RWPE2 (cell line): Measurements from ENCODE around the gene DTNB.

Experiments used
- ATAC-seq: fragments of 200-7000 bp; cut with Tn5 transposase; 3 replicates; pipeline ENCODE4 v1.9.1; 2021; ENCODE audit warnings: low read depth
- DNase-seq: peaks from one replicate; pipeline ENCODE4 v3.0.0-alpha.2; 2020; ENCODE audit warnings: low spot score
- H3K27ac ChIP-seq: fragments of 450-650 bp; 2 replicates; pipeline ENCODE4 v1.5.1; 2017; ENCODE audit warnings: mild to moderate bottlenecking; ENCODE audit not compliant: poor library complexity, severe bottlenecking
- H3K27me3 ChIP-seq: fragments of 250-450 bp; sonication (Bioruptor Pico); 2 replicates; pipeline ENCODE4 v1.5.1; 2021; ENCODE audit warnings: mild to moderate bottlenecking, moderate library complexity; ENCODE audit not compliant: insufficient read depth, poor library complexity, severe bottlenecking
- H3K36me3 ChIP-seq: fragments of 250-450 bp; sonication (Bioruptor Pico); 2 replicates; pipeline ENCODE4 v1.5.1; 2020; ENCODE audit warnings: low read depth, mild to moderate bottlenecking, moderate library complexity
- H3K4me1 ChIP-seq: fragments of 250-450 bp; sonication (Bioruptor Pico); 2 replicates; pipeline ENCODE4 v1.5.1; 2021; ENCODE audit warnings: mild to moderate bottlenecking, moderate library complexity; ENCODE audit not compliant: insufficient read depth, poor library complexity, severe bottlenecking
- H3K4me3 ChIP-seq: fragments of 250-450 bp; sonication (Bioruptor Pico); 2 replicates; pipeline ENCODE4 v1.5.1; 2021; ENCODE audit warnings: mild to moderate bottlenecking, moderate library complexity; ENCODE audit not compliant: severe bottlenecking
- H3K9me3 ChIP-seq: fragments of 250-450 bp; sonication (Bioruptor Pico); 2 replicates; pipeline ENCODE4 v1.5.1; 2021; ENCODE audit warnings: mild to moderate bottlenecking, moderate library complexity; ENCODE audit not compliant: severe bottlenecking
- TF ChIP-seq, protein P1 (sequence below): fragments of 450-650 bp; IDR thresholded peaks from one replicate; pipeline ENCODE4 v1.5.1; 2017; ENCODE audit warnings: mild to moderate bottlenecking, moderate library complexity; ENCODE audit not compliant: poor library complexity, severe bottlenecking

The DTNB gene

DNA sequence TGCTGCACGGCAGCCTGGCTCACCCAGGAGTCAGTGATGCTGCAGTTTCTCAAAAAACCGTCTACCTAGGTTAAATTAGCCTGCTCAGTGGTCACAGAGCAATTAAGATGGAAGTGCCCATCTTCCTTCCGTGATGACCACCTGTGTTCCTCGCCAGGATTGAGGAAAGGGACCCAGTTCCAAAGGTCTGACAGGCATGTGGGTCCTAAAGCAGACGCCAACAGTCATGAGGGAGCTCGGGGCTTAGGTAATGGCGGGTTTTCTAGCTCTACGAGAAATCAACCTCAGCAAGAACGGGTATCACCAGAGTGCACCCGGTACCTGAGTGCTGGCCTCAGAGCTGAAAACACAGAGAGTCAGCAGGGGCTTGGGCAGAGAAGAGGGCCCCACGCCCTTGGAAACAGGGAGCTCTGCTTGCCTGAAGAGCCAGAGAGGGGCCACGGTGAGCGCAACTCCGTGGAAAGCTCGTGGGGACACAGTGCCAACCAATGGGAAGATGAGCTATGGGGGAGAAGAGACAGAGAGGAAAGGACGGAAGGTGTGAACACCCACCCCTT, 297.3 kb downstream of the DTNB start:
- H3K4me3 ChIP-seq = no peak overlapping the region
- no peak for ATAC-seq
- no peaks in the 10 kb centered on the region for H3K27me3 ChIP-seq
- TF ChIP-seq, protein P1, sequence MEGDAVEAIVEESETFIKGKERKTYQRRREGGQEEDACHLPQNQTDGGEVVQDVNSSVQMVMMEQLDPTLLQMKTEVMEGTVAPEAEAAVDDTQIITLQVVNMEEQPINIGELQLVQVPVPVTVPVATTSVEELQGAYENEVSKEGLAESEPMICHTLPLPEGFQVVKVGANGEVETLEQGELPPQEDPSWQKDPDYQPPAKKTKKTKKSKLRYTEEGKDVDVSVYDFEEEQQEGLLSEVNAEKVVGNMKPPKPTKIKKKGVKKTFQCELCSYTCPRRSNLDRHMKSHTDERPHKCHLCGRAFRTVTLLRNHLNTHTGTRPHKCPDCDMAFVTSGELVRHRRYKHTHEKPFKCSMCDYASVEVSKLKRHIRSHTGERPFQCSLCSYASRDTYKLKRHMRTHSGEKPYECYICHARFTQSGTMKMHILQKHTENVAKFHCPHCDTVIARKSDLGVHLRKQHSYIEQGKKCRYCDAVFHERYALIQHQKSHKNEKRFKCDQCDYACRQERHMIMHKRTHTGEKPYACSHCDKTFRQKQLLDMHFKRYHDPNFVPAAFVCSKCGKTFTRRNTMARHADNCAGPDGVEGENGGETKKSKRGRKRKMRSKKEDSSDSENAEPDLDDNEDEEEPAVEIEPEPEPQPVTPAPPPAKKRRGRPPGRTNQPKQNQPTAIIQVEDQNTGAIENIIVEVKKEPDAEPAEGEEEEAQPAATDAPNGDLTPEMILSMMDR = no peak
- peak overlapping the region; percentile 67 for H3K27ac ChIP-seq
- no peak for DNase-seq
- no peaks in the 10 kb centered on the region for H3K36me3 ChIP-seq
- peaks cover 27% of the 10 kb centered on the region for H3K4me1 ChIP-seq
- no peaks in the 10 kb centered on the region for H3K9me3 ChIP-seq

GRCh38 chr2:25375371-25375988, 297.9 kb downstream of the DTNB start:
- Histone ChIP-seq H3K9me3 (no peaks in the 10 kb centered on the region), H3K4me1 (peaks cover 27% of the 10 kb centered on the region), H3K36me3 (no peaks in the 10 kb centered on the region), H3K27me3 (no peaks in the 10 kb centered on the region), H3K27ac (no peak overlapping the region), H3K4me3 (no peak overlapping the region)
- DNase-seq = no peak
- TF ChIP-seq, protein P1 = no peak
- ATAC-seq = no peak

DNA sequence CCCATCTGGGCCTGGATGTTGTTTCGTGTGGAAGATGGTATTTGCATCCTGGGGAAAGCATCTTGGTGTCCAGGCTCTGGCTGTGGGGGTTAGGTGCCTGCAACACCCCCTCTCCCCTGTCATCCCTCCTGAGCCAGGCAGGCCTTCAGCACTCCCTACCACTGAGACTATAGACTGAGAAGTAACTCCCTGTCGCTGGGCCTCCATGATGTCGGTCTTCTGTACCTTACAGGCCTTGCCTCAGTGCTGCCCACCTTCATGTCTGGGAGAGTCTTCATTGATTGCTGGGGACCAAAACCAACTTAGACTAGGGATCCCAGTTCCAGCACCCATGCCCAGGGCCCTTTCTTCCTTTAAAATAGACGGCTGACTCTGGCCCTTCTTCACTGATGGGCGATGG, 298.6 kb downstream of the DTNB start:
- Histone ChIP-seq H3K4me1 (peaks cover 27% of the 10 kb centered on the region), H3K4me3 (no peak overlapping the region), H3K36me3 (no peaks in the 10 kb centered on the region), H3K27ac (no peak overlapping the region), H3K27me3 (no peaks in the 10 kb centered on the region), H3K9me3 (no peaks in the 10 kb centered on the region)
- TF ChIP-seq, protein P1 = no peak
- DNase-seq = no peak
- no peak for ATAC-seq

- H3K9me3 ChIP-seq = no peaks in the 10 kb centered on the region
- no peaks in the 10 kb centered on the region for H3K36me3 ChIP-seq
- H3K4me3 ChIP-seq = no peak overlapping the region
- no peaks in the 10 kb centered on the region for H3K27me3 ChIP-seq
- peaks cover 27% of the 10 kb centered on the region for H3K4me1 ChIP-seq
- ATAC-seq (no peak), DNase-seq (no peak)
- H3K27ac ChIP-seq = no peak overlapping the region
- TF ChIP-seq, protein P1 = no peak
Observed at GRCh38 chr2:25374411-25374810, 299.0 kb downstream of the DTNB start.
